Activated naive CD4-positive, alpha-beta T cell treated with anti-CD3 and anti-CD28 coated beads, Interleukin-2, amount 50 U/mL, for 16 hours (primary cell): Measurements from ENCODE around the gene CBX2.

ENCODE experiments used
- DNase-seq: peaks from one replicate; pipeline ENCODE4 v3.0.0-alpha.2; 2020

Gene CBX2

GRCh38 chr17:79777894-79778503, at the start of gene CBX2:
Gene CBX2 (plus strand): TSS chr17:79778148. CDS start chr17:79778236, 88 bp downstream.
- peak; percentile 85 for DNase-seq

- peak; percentile 81 for DNase-seq
Measured at GRCh38 chr17:79728169-79728907, 49.6 kb upstream of the CBX2 start.

GRCh38 chr17:79728908-79729471, 49.0 kb upstream of the CBX2 start:
- DNase-seq = no peak

GRCh38 chr17:79729761-79730160, 48.2 kb upstream of the CBX2 start:
- DNase-seq = no peak

- DNase-seq = no peak
Measured at GRCh38 chr17:79730437-79730768, 47.5 kb upstream of the CBX2 start.

- DNase-seq = no peak
Measured at GRCh38 chr17:79730769-79731483, 47.0 kb upstream of the CBX2 start, which contains the start of gene ENPP7. Gene ENPP7 (plus strand): TSS chr17:79730943. CDS start chr17:79731140, 197 bp downstream.

GRCh38 chr17:79732254-79732653, 45.7 kb upstream of the CBX2 start:
- DNase-seq = no peak

- DNase-seq = no peak
Measured at GRCh38 chr17:79732804-79733691, 44.9 kb upstream of the CBX2 start.

GRCh38 chr17:79733692-79734070, 44.3 kb upstream of the CBX2 start:
- DNase-seq = no peak

- DNase-seq = no peak
Measured at GRCh38 chr17:79735096-79735495, 42.9 kb upstream of the CBX2 start.

GRCh38 chr17:79737046-79737921, 40.7 kb upstream of the CBX2 start:
- no peak for DNase-seq

GRCh38 chr17:79737922-79738578, 39.9 kb upstream of the CBX2 start:
- no peak for DNase-seq

GRCh38 chr17:79738643-79739042, 39.3 kb upstream of the CBX2 start:
- DNase-seq = no peak

GRCh38 chr17:79739148-79740062, 38.5 kb upstream of the CBX2 start:
- no peak for DNase-seq

- DNase-seq = no peak
Measured at GRCh38 chr17:79740413-79740812, 37.5 kb upstream of the CBX2 start.

- DNase-seq = no peak
Measured at GRCh38 chr17:79741401-79741750, 36.6 kb upstream of the CBX2 start.

- DNase-seq = peak; percentile 76
Measured at GRCh38 chr17:79741751-79742588, 36.0 kb upstream of the CBX2 start.

GRCh38 chr17:79742589-79742918, 35.4 kb upstream of the CBX2 start:
- no peak for DNase-seq

GRCh38 chr17:79742951-79743476, 34.9 kb upstream of the CBX2 start:
- no peak for DNase-seq
